ENCODE data around the gene CCDC167. TPM values are rescaled to one million over a fixed set of nuclear protein-coding genes. Genes with fewer than 3 reads are reported as not detected.

The CCDC167 gene
- total and polyA plus RNA-seq, 2 of the 8 experiments (the other 6 are each of a cell fraction or from before 2014, with no cell fraction given), result 11.0 to 26.5 TPM

GRCh38 chr6:37484786-37485170, 14.9 kb downstream of the CCDC167 start:
- Histone ChIP-seq H3K27me3 (replicated peaks in 1 of 4; ENCODE audit: control insufficient read depth in 3 of 4, extremely low read depth in 1 of 4, insufficient read depth in 3 of 4, low read length in 3 of 4) (no peaks in the 10 kb centered on the region), H4K91ac (replicated peaks; ENCODE audit: insufficient read length, low read length) (no peak overlapping the region), H3K14ac (ENCODE audit: insufficient read length) (no peak overlapping the region), H4K5ac (ENCODE audit: insufficient read length, low read depth, low read length) (no peak overlapping the region), H3K4me3 (ENCODE audit: extremely low read depth in 1 of 4, insufficient read depth in 2 of 4, low read depth in 3 of 4, low read length in 4 of 4) (no peak overlapping the region), H3K4ac (replicated peaks; ENCODE audit: insufficient read length, low read depth, low read length) (no peak overlapping the region), H3K9ac (replicated peaks in 1 of 4; ENCODE audit: extremely low read depth in 1 of 4, low read depth in 3 of 4, low read length in 3 of 4) (no peak overlapping the region), H2BK120ac (replicated peaks; ENCODE audit: low read depth, low read length) (no peak overlapping the region), H3K23me2 (ENCODE audit: low read depth, low read length) (no peaks in the 10 kb centered on the region), H2AK5ac (ENCODE audit: low read depth, low read length) (no peak overlapping the region), H3K4me1 (replicated peaks in 1 of 4; ENCODE audit: control insufficient read depth in 3 of 4, insufficient read depth in 4 of 4, low read length in 3 of 4) (peaks cover 0 to 21% (median 9%) of the 10 kb centered on the region in 4 experiments; a peak in 6 of 7 replicates), H4K8ac (ENCODE audit: extremely low read depth, insufficient read depth, low read length) (no peak overlapping the region), H2BK15ac (ENCODE audit: low read length) (0 out of 2 replicates have a peak overlapping the region, but pooled peaks have one; percentile 16), H2BK20ac (ENCODE audit: low read length) (no peak overlapping the region), H3K27ac (ENCODE audit: low read depth, low read length) (no peak overlapping the region), H3K23ac (ENCODE audit: insufficient read length) (no peak overlapping the region), H3K18ac (ENCODE audit: extremely low read depth, low read length) (no peak overlapping the region; the same call in 1 of the 2 replicates), H3K4me2 (ENCODE audit: insufficient read depth in 1 of 2, low read depth in 2 of 2, low read length in 2 of 2) (no peak overlapping the region), H3K36me3 (ENCODE audit: control insufficient read depth in 2 of 4, insufficient read depth in 4 of 4, low read length in 3 of 4) (peaks cover 0 to 7% (median 3%) of the 10 kb centered on the region in 4 experiments; a peak in 4 of 8 replicates), H3K9me3 (ENCODE audit: insufficient read depth in 2 of 2, low read depth in 1 of 2, low read length in 1 of 2) (no peaks in the 10 kb centered on the region), H3K79me2 (ENCODE audit: control insufficient read depth in 1 of 2, insufficient read depth in 2 of 2, low read length in 2 of 2) (no peaks in the 10 kb centered on the region), H3K79me1 (ENCODE audit: low read depth, low read length) (no peaks in the 10 kb centered on the region), H3K56ac (replicated peaks; ENCODE audit: insufficient read length, low read depth, low read length) (no peak overlapping the region), H2BK12ac (ENCODE audit: low read depth, low read length) (no peak overlapping the region), H2AFZ (ENCODE audit: low read length) (no peak overlapping the region), H2BK5ac (ENCODE audit: low read depth, low read length) (no peak overlapping the region), H4K20me1 (replicated peaks in 1 of 2; ENCODE audit: control insufficient read depth in 1 of 2, insufficient read depth in 2 of 2, low read length in 2 of 2) (peaks cover 0 to 12% of the 10 kb centered on the region in 2 experiments)
- TF ChIP-seq RXRA (IDR thresholded peaks at IDR 0.05; ENCODE audit: insufficient read depth, low read depth, low read length), result no peak
- no peak for TF ChIP-seq CTCF (IDR thresholded peaks at IDR 0.05; ENCODE audit: control extremely low read depth in 1 of 3, insufficient read depth in 1 of 3, low read depth in 1 of 3, low read length in 3 of 3)
- no peak for TF ChIP-seq YY1 (IDR thresholded peaks at IDR 0.05; ENCODE audit: low read depth, low read length)
- no peak for TF ChIP-seq CTBP2 (IDR thresholded peaks at IDR 0.05; ENCODE audit: borderline replicate concordance, insufficient read depth, insufficient read length, low read length)
- TF ChIP-seq GABPA (IDR thresholded peaks at IDR 0.05; ENCODE audit: borderline replicate concordance, insufficient read depth, low read length), result no peak
- TF ChIP-seq POLR2A (IDR thresholded peaks at IDR 0.05; ENCODE audit: control extremely low read depth in 1 of 2, low read depth in 2 of 2, low read length in 2 of 2), result no peak
- no peak for TF ChIP-seq EP300 (IDR thresholded peaks at IDR 0.05; ENCODE audit: borderline replicate concordance in 1 of 2, low read depth in 2 of 2, low read length in 2 of 2)
- TF ChIP-seq EGR1 (IDR thresholded peaks at IDR 0.05; ENCODE audit: borderline replicate concordance, low read depth, low read length), result no peak
- no peak for TF ChIP-seq ZNF274 (IDR thresholded peaks at IDR 0.05; ENCODE audit: borderline replicate concordance, extremely low read depth, low read length)
- CTCF ChIA-PET (ENCODE audit: partially characterized antibody), result interaction anchor here (0.7 to 2.6 kb wide), 36 partner anchors 10 to 304 kb away, joined by 3 to 17 read pairs (median 5); no protein-coding TSS in a partner anchor
- POLR2A ChIA-PET (ENCODE audit: partially characterized antibody), result interaction anchor here (0.8 kb wide), 1 partner anchor 16 kb away, joined by 3 read pairs; no protein-coding TSS in a partner anchor
- 82% methylated on average over 7 of the region's 7 CpGs; no CpG with 5 or more reads in 1 of the 2 experiments for WGBS, 2 experiments (ENCODE audit: extremely low coverage in 1 of 2, insufficient coverage in 1 of 2, insufficient read length in 1 of 2, insufficient replicate concordance in 2 of 2, low coverage in 1 of 2, low lambda C conversion rate in 2 of 2, missing lambda C conversion rate in 1 of 2)
- no peak for FAIRE-seq
- DNase-seq (ENCODE audit: low read depth in 1 of 2, low spot score in 2 of 2), result no peak
